SJSA1 (cell line): Measurements from ENCODE around the gene COPZ2. TPM values are rescaled to one million over a fixed set of nuclear protein-coding genes. Genes with fewer than 3 reads are reported as not detected.
"Not testable (repeated sequence)": the region's sequence is repeated elsewhere in the genome, so short reads cannot be mapped to it uniquely, and the experiment has no call there.

Experiments
- DNase-seq, 2 experiments: peaks; one replicate each; pipeline ENCODE4 v3.0.0-alpha.2; 2015 to 2020; ENCODE audit warnings: low spot score in 2 of 2, low read depth in 1 of 2
- H3K27ac ChIP-seq: fragments of 250-450 bp; sonication (Bioruptor Pico); 2 replicates; pipeline ENCODE4 v1.5.1; 2020; ENCODE audit warnings: mild to moderate bottlenecking, moderate library complexity
- H3K27me3 ChIP-seq: fragments of 250-450 bp; sonication (Bioruptor Pico); replicated peaks from 2 replicates; pipeline ENCODE4 v1.5.1; 2020; ENCODE audit warnings: mild to moderate bottlenecking, moderate library complexity
- H3K36me3 ChIP-seq: fragments of 250-450 bp; sonication (Bioruptor Pico); 2 replicates; pipeline ENCODE4 v1.5.1; 2020; ENCODE audit warnings: mild to moderate bottlenecking
- H3K4me1 ChIP-seq: fragments of 250-450 bp; sonication (Bioruptor Pico); replicated peaks from 2 replicates; pipeline ENCODE4 v1.6.1; 2021; ENCODE audit warnings: mild to moderate bottlenecking
- H3K4me3 ChIP-seq: fragments of 250-450 bp; sonication (Bioruptor Pico); 2 replicates; pipeline ENCODE4 v1.5.1; 2020; ENCODE audit warnings: mild to moderate bottlenecking
- H3K9me3 ChIP-seq: fragments of 250-450 bp; sonication (Bioruptor Pico); replicated peaks from 2 replicates; pipeline ENCODE4 v1.5.1; 2020; ENCODE audit warnings: mild to moderate bottlenecking
- total RNA-seq: library from RNA; depleted of rRNA; stranded (reverse); fragments of >200 nt; shearing (Covaris generic); gene quantifications from 2 replicates; pipeline ENCODE4 v1.2.3, GENCODE V29; 2014

Gene COPZ2
- total RNA-seq, 1 experiment from 2014 or later, result 21.1 TPM

DNA sequence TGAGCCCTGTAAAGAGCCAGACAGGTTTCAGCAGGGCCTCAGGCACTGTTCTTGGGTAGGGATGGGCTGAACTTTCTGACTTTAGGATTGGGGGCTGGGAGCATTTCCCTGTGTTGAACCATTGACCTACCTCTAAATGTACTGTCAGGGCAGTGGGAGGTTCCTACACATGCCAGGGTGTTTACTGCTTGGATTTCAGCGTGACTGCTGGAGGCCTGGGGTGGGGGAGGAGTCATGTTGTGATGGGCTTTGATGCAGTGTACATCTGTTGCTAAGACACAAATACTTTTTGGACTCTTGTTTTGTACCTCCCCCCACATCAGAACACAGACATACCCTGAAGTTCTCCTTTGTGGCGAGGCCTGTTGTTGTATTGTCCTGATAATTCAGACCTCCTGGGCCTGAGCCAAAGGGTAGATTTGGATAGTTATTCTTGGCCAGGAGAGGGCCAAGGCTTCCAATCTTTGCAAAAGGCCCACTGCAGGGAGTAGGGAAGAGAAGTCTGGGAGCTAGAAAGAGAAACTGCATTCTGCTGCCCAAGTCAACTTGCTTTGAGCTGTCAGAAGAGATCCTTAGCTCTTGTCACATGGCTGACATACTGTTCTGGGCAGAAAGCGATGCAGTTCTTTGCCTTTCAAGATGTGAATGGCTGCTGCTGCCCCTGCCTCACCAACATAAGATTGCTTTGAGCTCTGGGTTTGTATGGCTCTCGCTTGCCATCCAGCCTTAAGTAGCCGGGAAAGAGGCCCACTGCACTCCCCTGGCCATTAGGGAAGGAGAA lies 14.3 kb upstream of the COPZ2 start:
- H3K4me1 ChIP-seq, result peaks cover 56% of the 10 kb centered on the region
- peak overlapping the region; percentile 90 for H3K27ac ChIP-seq
- DNase-seq, result peak; percentile 78 to 85
- peaks cover 60% of the 10 kb centered on the region for H3K36me3 ChIP-seq
- no peaks in the 10 kb centered on the region for H3K27me3 ChIP-seq
- H3K9me3 ChIP-seq, result no peaks in the 10 kb centered on the region
- H3K4me3 ChIP-seq, result no peak overlapping the region

GRCh38 chr17:48051283-48051682 lies 13.7 kb upstream of the COPZ2 start:
- no peak for DNase-seq
- Histone ChIP-seq H3K36me3 (peaks cover 59% of the 10 kb centered on the region), H3K9me3 (no peaks in the 10 kb centered on the region), H3K27me3 (no peaks in the 10 kb centered on the region), H3K27ac (peak overlapping the region; percentile 90), H3K4me3 (no peak overlapping the region), H3K4me1 (peaks cover 61% of the 10 kb centered on the region)

DNA sequence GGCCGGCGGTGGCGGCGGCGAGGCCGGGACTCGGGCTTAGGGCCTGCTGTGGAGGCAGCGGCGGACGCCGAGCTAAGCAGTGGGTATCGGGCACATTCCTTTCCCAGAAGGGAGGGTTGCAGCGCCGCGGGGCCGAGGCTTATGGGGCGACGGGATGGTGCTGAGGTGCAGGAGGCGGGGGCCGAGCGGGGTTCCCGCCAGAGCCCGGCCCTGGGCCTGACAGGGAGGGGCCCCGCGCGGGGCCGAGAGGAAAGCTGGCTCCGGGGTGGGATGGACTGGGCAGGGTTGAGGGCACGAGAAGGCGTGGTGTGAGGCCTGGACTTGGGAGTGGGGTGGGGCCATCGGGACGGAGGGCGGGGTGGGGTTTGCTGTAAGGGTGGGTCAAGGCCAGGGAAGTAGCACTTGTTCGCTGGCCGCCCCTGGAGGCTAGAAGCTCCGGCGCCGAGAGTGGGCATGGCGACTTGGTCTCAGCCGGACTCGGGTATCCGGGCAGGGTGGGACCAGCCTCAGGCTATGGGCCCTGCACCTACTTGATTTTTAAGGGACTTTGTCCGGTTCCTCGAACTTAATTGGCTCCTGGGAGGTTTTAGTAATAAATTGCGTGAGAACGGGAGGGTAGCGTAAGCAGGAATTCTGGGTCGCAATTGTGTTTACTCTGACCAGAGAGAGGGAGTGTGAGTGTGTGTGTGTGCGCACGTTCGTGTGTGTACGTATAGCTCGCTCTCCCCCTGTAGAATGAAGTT lies 11.0 kb upstream of the COPZ2 start:
- H3K27me3 ChIP-seq, result no peaks in the 10 kb centered on the region
- peak overlapping the region; percentile 90 for H3K27ac ChIP-seq
- peaks cover 36% of the 10 kb centered on the region for H3K36me3 ChIP-seq
- H3K4me3 ChIP-seq, result peak overlapping the region; percentile 82
- peaks cover 54% of the 10 kb centered on the region for H3K4me1 ChIP-seq
- peak; percentile 98 for DNase-seq
- H3K9me3 ChIP-seq, result no peaks in the 10 kb centered on the region

- Histone ChIP-seq H3K27me3 (no peaks in the 10 kb centered on the region), H3K36me3 (peaks cover 29% of the 10 kb centered on the region), H3K4me3 (peak within 1 kb of the TSS; percentile 82), H3K4me1 (peaks cover 47% of the 10 kb centered on the region), H3K9me3 (no peaks in the 10 kb centered on the region), H3K27ac (peak within 1 kb of the TSS; percentile 90)
- DNase-seq, result peak; percentile 100
Observed at GRCh38 chr17:48047741-48048383, 10.3 kb upstream of the COPZ2 start, which contains the start of gene NFE2L1. TSS of gene NFE2L1 (plus strand) at chr17:48048359. CDS start at chr17:48051119, 2,760 bp downstream.

- Histone ChIP-seq H3K4me1 (peaks cover 40% of the 10 kb centered on the region), H3K36me3 (peaks cover 23% of the 10 kb centered on the region), H3K4me3 (peak overlapping the region; percentile 82), H3K9me3 (no peaks in the 10 kb centered on the region), H3K27me3 (no peaks in the 10 kb centered on the region), H3K27ac (peak overlapping the region; percentile 90)
- no peak for DNase-seq
Observed at GRCh38 chr17:48047113-48047740, 9.6 kb upstream of the COPZ2 start.

DNA sequence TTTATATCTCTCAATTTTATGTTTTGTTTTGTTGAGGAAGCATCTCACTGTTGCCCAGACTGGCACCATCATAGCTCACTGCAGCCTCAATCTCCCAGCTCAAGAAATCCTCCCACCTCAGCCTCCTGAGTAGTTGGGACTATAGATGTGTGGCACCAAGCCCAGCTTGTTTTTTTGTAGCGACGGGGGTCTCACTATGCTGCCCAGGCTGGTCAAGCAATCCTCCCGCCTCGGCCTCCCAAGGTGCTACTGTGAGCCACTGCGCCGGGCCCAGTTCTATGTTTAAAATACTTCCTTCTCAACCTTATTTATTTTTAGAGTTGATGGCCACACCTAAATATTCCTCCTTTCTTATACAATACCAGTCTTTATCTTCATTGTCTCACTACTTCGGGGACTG lies 8.7 kb upstream of the COPZ2 start:
- H3K4me3 ChIP-seq, result no peak overlapping the region; the same call in 1 of the 2 replicates
- no peaks in the 10 kb centered on the region for H3K27me3 ChIP-seq
- H3K27ac ChIP-seq, result no peak overlapping the region
- H3K4me1 ChIP-seq, result peaks cover 31% of the 10 kb centered on the region
- H3K36me3 ChIP-seq, result peaks cover 13% of the 10 kb centered on the region
- DNase-seq, result no peak
- H3K9me3 ChIP-seq, result no peaks in the 10 kb centered on the region

DNA sequence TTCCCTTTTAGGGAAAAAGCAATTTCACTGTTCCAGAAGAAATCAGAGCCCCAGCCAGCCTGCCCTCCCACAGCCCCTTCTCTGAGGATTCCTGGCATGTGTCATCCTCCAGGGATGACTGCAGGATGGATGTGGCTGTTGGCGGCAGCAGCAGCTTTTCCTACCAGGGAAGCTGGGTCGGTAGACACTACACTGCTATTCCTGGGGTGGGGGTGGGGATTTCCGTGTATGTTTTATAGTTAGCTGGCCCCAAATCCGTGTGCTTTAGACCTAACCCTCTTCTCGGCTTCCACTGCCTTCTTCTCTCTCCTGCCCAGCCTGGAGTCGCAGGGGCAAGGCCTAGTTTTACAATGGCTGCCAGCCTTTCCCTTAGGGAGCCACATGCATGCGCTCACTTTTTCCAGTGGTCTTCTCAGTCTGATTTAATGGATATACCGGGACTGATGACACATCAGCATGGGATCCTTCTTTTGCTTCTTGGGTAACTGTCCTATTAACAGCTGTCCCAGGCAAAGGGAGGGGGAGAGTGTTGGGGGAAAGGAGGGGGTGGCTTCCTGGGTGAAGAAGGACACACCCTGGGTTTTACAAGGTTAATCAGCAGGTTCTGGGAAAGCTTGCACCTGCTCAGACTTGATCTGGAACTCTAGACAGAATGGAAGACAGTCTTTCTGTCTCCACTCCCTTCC lies 7.9 kb upstream of the COPZ2 start:
- Histone ChIP-seq H3K27ac (no peak overlapping the region), H3K4me3 (no peak overlapping the region), H3K9me3 (no peaks in the 10 kb centered on the region), H3K4me1 (peaks cover 23% of the 10 kb centered on the region), H3K36me3 (peaks cover 6% of the 10 kb centered on the region; the same call in 1 of the 2 replicates), H3K27me3 (no peaks in the 10 kb centered on the region)
- DNase-seq, result no peak

- Histone ChIP-seq H3K4me1 (peaks cover 17% of the 10 kb centered on the region), H3K9me3 (no peaks in the 10 kb centered on the region), H3K36me3 (peaks cover 6% of the 10 kb centered on the region; the same call in 1 of the 2 replicates), H3K4me3 (no peak overlapping the region), H3K27ac (no peak overlapping the region), H3K27me3 (no peaks in the 10 kb centered on the region)
- no peak for DNase-seq
Observed at GRCh38 chr17:48044851-48045250, 7.3 kb upstream of the COPZ2 start.

DNA sequence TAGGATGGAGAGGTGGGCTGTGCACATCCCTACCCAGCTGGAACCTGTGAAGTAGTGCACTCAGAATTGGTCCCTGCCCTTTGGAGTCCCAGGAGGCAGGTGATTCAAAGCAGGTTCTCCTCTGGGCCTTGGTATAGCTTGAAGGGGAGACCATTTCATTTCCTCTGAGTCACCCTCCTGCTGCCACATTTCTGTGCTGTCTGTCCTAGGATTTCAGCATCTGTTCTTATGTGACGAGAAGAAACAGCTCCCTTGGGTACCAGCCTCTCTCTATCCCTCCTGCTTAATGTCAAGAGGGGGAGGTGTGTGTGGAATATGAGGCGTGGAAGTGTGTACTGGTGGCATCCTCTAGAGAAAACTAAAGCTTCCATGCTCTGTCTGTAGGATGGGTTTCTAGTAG lies 5.6 kb upstream of the COPZ2 start:
- Histone ChIP-seq H3K4me1 (peaks cover 10% of the 10 kb centered on the region), H3K9me3 (no peaks in the 10 kb centered on the region), H3K27me3 (no peaks in the 10 kb centered on the region), H3K36me3 (peaks cover 6% of the 10 kb centered on the region; the same call in 1 of the 2 replicates), H3K4me3 (no peak overlapping the region), H3K27ac (no peak overlapping the region)
- DNase-seq, result no peak

DNA sequence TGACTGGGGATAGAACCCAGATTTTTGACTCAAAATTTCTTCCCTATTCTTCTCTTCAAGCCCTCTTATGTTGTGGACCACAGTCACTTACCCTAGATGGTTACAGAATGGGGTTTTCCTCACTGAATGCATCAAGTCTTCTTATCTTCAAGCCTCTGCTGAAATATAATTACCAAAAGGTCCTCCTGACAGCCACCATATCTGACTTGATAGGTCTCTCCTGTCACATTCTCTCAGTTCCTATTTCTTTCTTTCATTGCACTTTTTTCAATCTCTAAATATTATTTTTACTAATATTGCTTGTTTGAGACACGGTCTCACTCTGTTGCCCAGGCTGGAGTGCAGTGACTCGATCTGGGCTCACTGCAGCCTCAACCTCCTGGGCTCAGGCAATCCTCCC lies 1.1 kb upstream of the COPZ2 start:
- H3K4me1 ChIP-seq, result peaks cover 16% of the 10 kb centered on the region
- DNase-seq, result no peak

DNA sequence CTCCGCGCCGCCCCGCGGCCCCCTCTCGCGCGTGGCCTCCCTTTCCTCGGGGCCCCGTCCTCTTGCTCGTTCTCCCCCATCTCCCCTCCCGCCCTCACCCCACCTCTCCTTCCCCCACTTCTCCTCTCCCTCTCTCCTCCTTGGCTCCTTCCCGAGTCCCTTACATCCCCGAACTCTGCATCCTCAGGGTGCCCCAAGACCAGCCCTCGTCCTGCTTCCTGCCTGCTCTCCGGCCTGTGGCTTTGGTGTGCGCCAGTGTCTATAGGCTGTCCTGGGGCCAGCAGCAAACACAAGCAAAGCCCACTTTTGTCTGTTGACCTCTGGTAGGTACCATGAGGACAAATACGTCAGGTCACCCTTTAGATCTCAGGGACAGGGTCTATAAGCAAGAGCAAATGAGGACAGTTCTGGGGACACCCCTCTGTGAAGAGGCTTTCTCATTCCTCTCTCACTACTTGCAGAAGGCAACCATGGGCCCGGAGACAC lies 284 bp upstream of the COPZ2 start:
- Histone ChIP-seq H3K36me3 (peaks cover 7% of the 10 kb centered on the region; the same call in 1 of the 2 replicates), H3K27me3 (no peaks in the 10 kb centered on the region), H3K4me1 (peaks cover 16% of the 10 kb centered on the region), H3K27ac (no peak overlapping the region), H3K4me3 (peak overlapping the region; percentile 59), H3K9me3 (no peaks in the 10 kb centered on the region; the same call in 1 of the 2 replicates)
- DNase-seq, result no peak

More for the DNA sequence above, 1.1 kb upstream of the COPZ2 start:
- no peaks in the 10 kb centered on the region; the same call in 1 of the 2 replicates for H3K9me3 ChIP-seq
- no peak overlapping the region for H3K4me3 ChIP-seq
- no peaks in the 10 kb centered on the region for H3K27me3 ChIP-seq
- H3K36me3 ChIP-seq, result peaks cover 7% of the 10 kb centered on the region; the same call in 1 of the 2 replicates
- no peak overlapping the region for H3K27ac ChIP-seq

DNA sequence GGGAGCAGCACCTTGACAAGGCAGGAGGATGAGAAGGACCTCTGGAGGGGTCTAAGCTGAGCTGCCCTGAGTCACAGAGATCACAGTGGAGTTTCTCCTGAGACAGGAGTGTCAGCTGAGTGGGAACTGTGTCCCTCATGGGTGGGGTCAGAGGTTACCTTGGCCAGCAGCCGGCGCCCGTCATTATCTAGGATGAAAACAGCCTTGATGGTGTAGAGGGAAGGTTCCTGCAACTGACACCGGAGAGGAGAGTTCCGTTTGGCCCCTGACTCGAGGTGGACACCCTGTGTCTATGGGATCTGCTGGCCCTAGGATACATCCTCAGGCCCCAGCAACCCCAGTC lies 933 bp downstream of the COPZ2 start:
- Histone ChIP-seq H3K27ac (no peak overlapping the region), H3K4me3 (peak overlapping the region; percentile 59), H3K36me3 (peaks cover 7% of the 10 kb centered on the region; the same call in 1 of the 2 replicates), H3K27me3 (no peaks in the 10 kb centered on the region), H3K4me1 (peaks cover 16% of the 10 kb centered on the region), H3K9me3 (no peaks in the 10 kb centered on the region; the same call in 1 of the 2 replicates)
- no peak for DNase-seq

DNA sequence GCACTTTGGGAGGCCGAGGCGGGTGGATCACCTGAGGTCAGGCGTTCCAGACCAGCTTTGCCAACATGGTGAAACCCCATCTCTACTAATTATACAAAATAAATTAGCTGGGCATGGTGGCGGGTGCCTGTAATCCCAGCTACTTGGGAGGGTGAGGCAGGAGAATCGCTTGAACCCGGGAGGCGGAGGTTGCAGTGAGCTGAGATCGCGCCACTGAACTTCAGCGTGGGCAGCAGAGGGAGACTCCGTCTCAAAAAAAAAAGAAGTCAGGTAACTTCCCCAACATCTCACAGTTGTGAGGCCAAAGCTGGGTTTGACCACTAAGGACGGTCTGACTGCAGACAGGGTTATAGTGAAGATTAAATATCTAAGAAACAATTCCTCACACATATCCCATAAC lies 2.9 kb downstream of the COPZ2 start:
- not testable (repeated sequence) for H3K36me3 ChIP-seq, H3K9me3 ChIP-seq, H3K27ac ChIP-seq, DNase-seq, H3K4me3 ChIP-seq, H3K27me3 ChIP-seq
- H3K4me1 ChIP-seq, result peaks cover 16% of the 10 kb centered on the region
